ENCODE results near the gene SLC66A2.

DNA sequence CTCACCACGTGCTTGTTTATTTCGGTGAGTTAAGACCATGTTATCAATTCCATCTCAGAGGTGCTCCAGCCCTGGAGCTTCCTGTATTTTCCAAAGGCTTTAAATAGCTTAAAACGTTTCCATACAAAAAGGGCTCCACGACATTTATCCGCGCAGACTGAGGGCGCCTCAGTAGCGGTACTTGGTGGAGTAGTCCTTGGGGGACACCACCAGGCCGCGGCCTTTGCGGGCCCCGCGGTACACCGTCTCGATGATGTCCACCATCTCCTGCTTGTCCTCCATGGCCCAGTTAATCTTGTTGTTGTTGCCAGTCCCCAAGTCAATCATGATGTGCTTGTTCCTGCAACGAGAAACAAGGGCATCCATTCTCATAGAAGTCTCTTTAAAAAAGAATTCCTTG lies 22.1 kb upstream of the SLC66A2 start:
- TF ChIP-seq POLR2AphosphoS5 (IDR thresholded peaks at IDR 0.05) (no peak), POLR2A (IDR thresholded peaks at IDR 0.05) (no peak)
- TF ChIP-seq, protein P1, sequence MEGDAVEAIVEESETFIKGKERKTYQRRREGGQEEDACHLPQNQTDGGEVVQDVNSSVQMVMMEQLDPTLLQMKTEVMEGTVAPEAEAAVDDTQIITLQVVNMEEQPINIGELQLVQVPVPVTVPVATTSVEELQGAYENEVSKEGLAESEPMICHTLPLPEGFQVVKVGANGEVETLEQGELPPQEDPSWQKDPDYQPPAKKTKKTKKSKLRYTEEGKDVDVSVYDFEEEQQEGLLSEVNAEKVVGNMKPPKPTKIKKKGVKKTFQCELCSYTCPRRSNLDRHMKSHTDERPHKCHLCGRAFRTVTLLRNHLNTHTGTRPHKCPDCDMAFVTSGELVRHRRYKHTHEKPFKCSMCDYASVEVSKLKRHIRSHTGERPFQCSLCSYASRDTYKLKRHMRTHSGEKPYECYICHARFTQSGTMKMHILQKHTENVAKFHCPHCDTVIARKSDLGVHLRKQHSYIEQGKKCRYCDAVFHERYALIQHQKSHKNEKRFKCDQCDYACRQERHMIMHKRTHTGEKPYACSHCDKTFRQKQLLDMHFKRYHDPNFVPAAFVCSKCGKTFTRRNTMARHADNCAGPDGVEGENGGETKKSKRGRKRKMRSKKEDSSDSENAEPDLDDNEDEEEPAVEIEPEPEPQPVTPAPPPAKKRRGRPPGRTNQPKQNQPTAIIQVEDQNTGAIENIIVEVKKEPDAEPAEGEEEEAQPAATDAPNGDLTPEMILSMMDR (IDR thresholded peaks at IDR 0.05 in 8 of 11, conservative IDR thresholded peaks at IDR 0.05 in 3 of 11): no peak
